Transverse colon (tissue), 4 donors: Measurements from ENCODE around the gene APBB1. TPM values are rescaled to one million over a fixed set of nuclear protein-coding genes. Genes with fewer than 3 reads are reported as not detected.

Experiments used
- DNase-seq: peaks from one replicate; pipeline ENCODE4 v3.0.0-alpha.2; 2019
- H3K27ac ChIP-seq, 4 donors: fragments of 200-600 bp; sonication (generic); 2 replicates each; pipeline ENCODE4 v1.5.1; 2016 to 2018; ENCODE audit warnings: inconsistent platforms in 4 of 4
- H3K27me3 ChIP-seq: fragments of 200-600 bp; sonication (generic); 2 replicates; pipeline ENCODE4 v1.5.1; 2017; ENCODE audit warnings: inconsistent platforms
- H3K36me3 ChIP-seq, 4 donors: fragments of 200-600 bp; sonication (generic); 2 replicates each; pipeline ENCODE4 v1.5.1; 2017 to 2019; ENCODE audit warnings: inconsistent platforms in 4 of 4
- H3K4me1 ChIP-seq, 4 donors: fragments of 200-600 bp; sonication (generic); 2 replicates each; pipeline ENCODE4 v1.5.1; 2017 to 2020; ENCODE audit warnings: inconsistent platforms in 4 of 4
- H3K4me3 ChIP-seq, 4 donors: fragments of 200-600 bp; sonication (generic); 1 replicate in 1 of 4; 2 replicates in 3 of 4; pipeline versions ENCODE4 v1.5.1 to v1.6.1; 2017 to 2019; ENCODE audit warnings: inconsistent platforms in 4 of 4
- H3K9me3 ChIP-seq, 2 donors: fragments of 200-600 bp; sonication (generic); 2 replicates each; pipeline ENCODE4 v1.5.1; 2017 to 2019; ENCODE audit warnings: inconsistent platforms in 2 of 2
- EP300 ChIP-seq: sonication (generic); formaldehyde crosslinking; IDR thresholded peaks from one replicate; pipeline ENCODE4 v1.6.1; 2017; ENCODE audit warnings: antibody characterized with exemption, low read depth
- POLR2A ChIP-seq: fragments of 450-650 bp; IDR thresholded peaks from one replicate; pipeline ENCODE4 v1.6.1; 2016; ENCODE audit warnings: antibody characterized with exemption, mild to moderate bottlenecking, moderate library complexity
- POLR2AphosphoS5 ChIP-seq, 3 donors: sonication (generic); formaldehyde crosslinking; IDR thresholded peaks; one replicate each; pipeline ENCODE4 v1.6.1; 2016; ENCODE audit warnings: antibody characterized with exemption in 3 of 3
- WGBS, 2 donors: methylation state at CpG; one replicate each; pipeline ENCODE4 v1.1.5; 2018; ENCODE audit warnings: low coverage in 1 of 2; 5-methylcytosine and 5-hydroxymethylcytosine counted together
- in situ Hi-C, 4 donors: fragments of 200-750 bp; cut with MboI; loops; one replicate each; pipeline versions ENCODE4 v1.15.0 to v1.15.1; 2017; ENCODE audit warnings: low sequenced_read_pairs in 3 of 4, low pct_ligation_motif_present in 1 of 4, low pct_unique_long_range_greater_than_20kb in 1 of 4
- intact Hi-C: fragments of 100-400 bp; cut with DNase I; formaldehyde crosslinking; loops from one replicate; pipeline ENCODE4 v1.15.1; 2023; ENCODE audit warnings: low total_unique reads
- total RNA-seq, 4 donors: library from RNA; depleted of rRNA; stranded (reverse); fragments of >200 nt; gene quantifications; one replicate each; pipeline ENCODE4 v1.1.0, GENCODE V29; 2016
- TF ChIP-seq, protein P1 (sequence below), 5 experiments: fragments of 200-600 bp in 3 of 5; fragments of 450-650 bp in 2 of 5; sonication (generic) in 3 of 5; IDR thresholded peaks; 1 replicate in 2 of 5; 2 replicates in 3 of 5; pipeline ENCODE4 v1.5.1; 2016 to 2017; ENCODE audit warnings: antibody characterized with exemption in 5 of 5, inconsistent platforms in 3 of 5, mild to moderate bottlenecking in 2 of 5, moderate library complexity in 1 of 5

The APBB1 gene
- total RNA-seq, 4 donors from 2014 or later, result 9.0 to 18.3 (median 12.0) TPM

DNA sequence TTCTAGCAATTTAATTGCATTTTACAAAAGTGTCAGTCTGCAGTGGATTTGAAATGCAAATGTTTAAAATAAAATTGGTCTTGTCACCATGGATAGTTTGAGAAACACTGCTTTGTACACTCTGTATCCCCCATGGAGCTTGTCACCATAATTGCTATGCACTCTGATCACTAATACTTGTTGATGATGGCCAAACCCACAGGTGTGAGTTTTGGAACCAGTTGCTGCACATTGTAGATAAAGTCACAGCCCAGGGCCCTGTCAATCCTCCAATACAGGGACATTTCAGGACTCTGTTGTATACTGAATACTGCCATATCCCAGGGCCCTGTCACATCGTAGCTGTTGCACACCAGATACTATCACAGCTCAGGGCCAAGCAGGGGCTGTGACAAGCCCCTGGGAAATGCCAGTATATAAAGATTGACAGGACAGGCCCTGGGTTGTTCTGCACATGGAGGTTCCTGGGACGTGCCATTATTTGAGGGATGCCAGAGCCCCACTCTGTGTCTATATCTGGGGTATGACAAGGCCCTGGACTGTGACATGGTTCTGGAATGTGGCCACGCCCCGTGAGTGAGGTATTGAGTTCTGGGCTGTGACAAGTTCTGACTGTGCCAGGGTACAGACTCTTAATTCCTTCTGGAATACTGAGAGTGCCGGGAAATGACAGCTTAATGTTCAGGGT lies 56.6 kb downstream of the APBB1 start:
- no peak for TF ChIP-seq POLR2A
- no peak for TF ChIP-seq EP300
- TF ChIP-seq, protein P1, sequence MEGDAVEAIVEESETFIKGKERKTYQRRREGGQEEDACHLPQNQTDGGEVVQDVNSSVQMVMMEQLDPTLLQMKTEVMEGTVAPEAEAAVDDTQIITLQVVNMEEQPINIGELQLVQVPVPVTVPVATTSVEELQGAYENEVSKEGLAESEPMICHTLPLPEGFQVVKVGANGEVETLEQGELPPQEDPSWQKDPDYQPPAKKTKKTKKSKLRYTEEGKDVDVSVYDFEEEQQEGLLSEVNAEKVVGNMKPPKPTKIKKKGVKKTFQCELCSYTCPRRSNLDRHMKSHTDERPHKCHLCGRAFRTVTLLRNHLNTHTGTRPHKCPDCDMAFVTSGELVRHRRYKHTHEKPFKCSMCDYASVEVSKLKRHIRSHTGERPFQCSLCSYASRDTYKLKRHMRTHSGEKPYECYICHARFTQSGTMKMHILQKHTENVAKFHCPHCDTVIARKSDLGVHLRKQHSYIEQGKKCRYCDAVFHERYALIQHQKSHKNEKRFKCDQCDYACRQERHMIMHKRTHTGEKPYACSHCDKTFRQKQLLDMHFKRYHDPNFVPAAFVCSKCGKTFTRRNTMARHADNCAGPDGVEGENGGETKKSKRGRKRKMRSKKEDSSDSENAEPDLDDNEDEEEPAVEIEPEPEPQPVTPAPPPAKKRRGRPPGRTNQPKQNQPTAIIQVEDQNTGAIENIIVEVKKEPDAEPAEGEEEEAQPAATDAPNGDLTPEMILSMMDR (IDR thresholded peaks at IDR 0.05), result no peak
- TF ChIP-seq POLR2AphosphoS5 (IDR thresholded peaks at IDR 0.05), result no peak
- DNase-seq, result no peak
- WGBS, 2 donors, result 64% methylated on average over 5 of the region's 5 CpGs; no CpG with 5 or more reads in 1 of the 2 donors
- Histone ChIP-seq H3K9me3 (no peaks in the 10 kb centered on the region), H3K4me1 (no peaks in the 10 kb centered on the region), H3K36me3 (no peaks in the 10 kb centered on the region), H3K4me3 (no peak overlapping the region), H3K27me3 (no peaks in the 10 kb centered on the region), H3K27ac (peak overlapping the region in 1 of 4 donors; percentile 8)
- in situ Hi-C loops, result no loop called here
- intact Hi-C loops, result no loop called here

DNA sequence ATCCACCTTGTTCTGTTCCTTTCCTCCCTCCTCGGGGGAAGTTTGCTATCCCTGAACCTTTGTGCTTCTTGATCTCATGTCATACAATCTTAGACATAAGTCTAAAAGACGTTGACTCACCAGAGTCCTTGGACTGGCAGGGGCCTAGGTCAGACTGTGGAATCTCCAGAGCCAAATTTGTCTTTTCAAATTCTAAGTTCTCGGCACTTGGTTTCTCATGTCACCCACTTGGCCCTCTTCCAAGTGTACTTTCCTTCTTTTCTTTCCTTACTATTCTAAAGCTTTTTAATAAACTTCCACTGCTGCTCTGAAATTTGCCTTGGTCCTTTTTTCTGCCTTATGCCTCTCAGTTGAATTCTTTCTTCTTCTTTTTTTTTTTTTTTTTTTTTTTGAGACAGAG lies 58.7 kb downstream of the APBB1 start:
- in situ Hi-C loops, result no loop called here

DNA sequence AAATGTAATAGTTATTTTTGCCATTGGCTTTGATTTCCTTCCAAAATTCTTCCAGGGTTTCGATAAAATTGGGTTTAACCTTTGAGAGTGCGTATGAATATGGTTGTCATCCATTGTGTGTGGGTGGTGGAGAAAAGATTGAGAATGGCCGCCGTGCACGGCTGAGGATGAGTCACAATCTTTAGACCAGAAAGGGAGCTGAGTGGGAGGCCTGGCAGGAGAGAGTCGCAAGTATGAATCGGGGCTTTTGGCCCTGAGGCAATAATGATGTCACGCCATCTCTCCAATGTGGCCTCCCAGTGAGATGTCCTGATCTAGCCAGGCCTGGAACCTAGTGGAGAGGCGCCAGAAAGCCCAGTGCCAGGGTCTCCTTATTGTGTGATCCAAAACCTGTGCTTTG lies 61.7 kb downstream of the APBB1 start:
- Histone ChIP-seq H3K9me3 (no peaks in the 10 kb centered on the region), H3K27ac (peak overlapping the region; percentile 15 to 59 (median 44)), H3K27me3 (no peaks in the 10 kb centered on the region), H3K4me1 (peaks cover 0 to 8% (median 0%) of the 10 kb centered on the region in 4 donors), H3K36me3 (no peaks in the 10 kb centered on the region), H3K4me3 (no peak overlapping the region)
- TF ChIP-seq POLR2AphosphoS5 (IDR thresholded peaks at IDR 0.05) (no peak), POLR2A (no peak), EP300 (no peak)
- TF ChIP-seq, protein P1 (IDR thresholded peaks at IDR 0.05), result no peak
- peak; percentile 24 for DNase-seq
- 33 to 51% methylated on average over 4 to 9 of the region's 9 CpGs for WGBS, 2 donors
- intact Hi-C loops, result loop anchor here (2.0 kb wide), 1 partner anchor 48 kb away; no protein-coding TSS in a partner anchor
- in situ Hi-C loops, result loop anchor here in 2 of 4 donors (10.0 kb wide), 1 partner anchor 332 kb away; no protein-coding TSS in a partner anchor

More for the DNA sequence above, 58.7 kb downstream of the APBB1 start:
- Histone ChIP-seq H3K4me1 (peaks cover 0 to 8% (median 0%) of the 10 kb centered on the region in 4 donors), H3K27ac (no peak overlapping the region), H3K27me3 (no peaks in the 10 kb centered on the region), H3K4me3 (no peak overlapping the region), H3K9me3 (no peaks in the 10 kb centered on the region), H3K36me3 (no peaks in the 10 kb centered on the region)
- TF ChIP-seq EP300 (no peak), POLR2AphosphoS5 (IDR thresholded peaks at IDR 0.05) (no peak), POLR2A (no peak)
- TF ChIP-seq, protein P1 (IDR thresholded peaks at IDR 0.05), result no peak
- WGBS, 2 donors, result 74 to 76% methylated on average over 2 to 3 of the region's 3 CpGs
- DNase-seq, result no peak
- intact Hi-C loops, result no loop called here

DNA sequence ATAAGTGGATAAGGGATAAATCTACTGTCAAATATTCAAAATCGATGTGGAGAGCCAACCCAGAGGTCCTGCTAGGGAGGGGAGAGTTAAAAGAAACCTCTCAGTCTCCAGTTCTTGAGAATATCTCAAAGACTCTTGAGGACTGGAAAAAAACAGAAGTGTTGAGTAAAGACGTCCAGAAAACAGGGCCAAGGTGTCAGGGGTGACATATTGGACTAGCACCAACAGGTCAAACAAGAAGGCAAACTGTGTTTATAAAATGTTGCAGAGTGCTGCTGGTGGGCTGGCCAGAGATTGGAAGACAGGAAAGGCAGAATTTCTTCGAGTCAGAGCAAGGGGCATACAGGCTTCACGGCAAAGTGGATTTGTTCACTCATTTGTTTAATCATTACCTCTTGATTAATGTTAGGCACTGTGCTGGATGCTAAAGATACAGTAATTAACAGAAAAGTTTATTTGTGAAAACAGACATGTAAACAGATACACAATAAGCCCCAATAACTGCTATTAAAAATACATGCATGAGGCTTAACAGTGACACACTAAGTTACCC lies 62.3 kb downstream of the APBB1 start:
- in situ Hi-C loops (loop anchor here in 2 of 4 donors (10.0 kb wide), 1 partner anchor 332 kb away; no protein-coding TSS in a partner anchor), intact Hi-C loops (loop anchor here (2.0 kb wide), 1 partner anchor 48 kb away; no protein-coding TSS in a partner anchor)
- no peak overlapping the region for H3K4me3 ChIP-seq
- TF ChIP-seq POLR2AphosphoS5 (IDR thresholded peaks at IDR 0.05), result no peak
- TF ChIP-seq, protein P1 (IDR thresholded peaks at IDR 0.05), result no peak
- no peak for TF ChIP-seq POLR2A
- no peak for TF ChIP-seq EP300
- 57 to 58% methylated on average over 4 of the region's 4 CpGs for WGBS, 2 donors
- peak overlapping the region in 3 of 4 donors; percentile 11 to 59 (median 41) for H3K27ac ChIP-seq
- H3K9me3 ChIP-seq, result no peaks in the 10 kb centered on the region
- peaks cover 0 to 8% (median 0%) of the 10 kb centered on the region in 4 donors for H3K4me1 ChIP-seq
- H3K27me3 ChIP-seq, result no peaks in the 10 kb centered on the region
- DNase-seq, result no peak
- no peaks in the 10 kb centered on the region for H3K36me3 ChIP-seq
